H9 (cell line): ENCODE results near the gene CCDC88A. TPM values are rescaled to one million over a fixed set of nuclear protein-coding genes. Genes with fewer than 3 reads are reported as not detected.

Experiments used
- DNase-seq: peaks from one replicate; pipeline ENCODE4 v3.0.0-alpha.2; 2017
- H2AFZ ChIP-seq: one replicate; pipeline ENCODE4 v1.6.1; 2013; ENCODE audit warnings: mild to moderate bottlenecking, low read length, control low read depth, moderate library complexity
- H2AK5ac ChIP-seq: 2 replicates; pipeline ENCODE4 v1.6.1; 2013; ENCODE audit warnings: low read length, control low read depth, mixed read lengths; ENCODE audit not compliant: insufficient read length
- H2BK120ac ChIP-seq: one replicate; pipeline ENCODE4 v1.6.1; 2013; ENCODE audit warnings: low read depth, mild to moderate bottlenecking, low read length, control low read depth, inconsistent platforms; ENCODE audit not compliant: poor library complexity, severe bottlenecking
- H2BK12ac ChIP-seq: 2 replicates; pipeline ENCODE4 v1.6.1; 2013; ENCODE audit warnings: low read length, control low read depth, mixed read lengths, low read depth; ENCODE audit not compliant: insufficient read length
- H2BK15ac ChIP-seq: 2 replicates; pipeline ENCODE4 v1.6.1; 2013; ENCODE audit warnings: low read depth, low read length, control low read depth
- H2BK20ac ChIP-seq: one replicate; pipeline ENCODE4 v1.6.1; 2013; ENCODE audit warnings: low read depth, mild to moderate bottlenecking, low read length, control low read depth, inconsistent platforms; ENCODE audit not compliant: poor library complexity, severe bottlenecking
- H2BK5ac ChIP-seq: 2 replicates; pipeline ENCODE4 v1.6.1; 2013; ENCODE audit warnings: low read length, control low read depth, mixed read lengths; ENCODE audit not compliant: insufficient read length
- H3K14ac ChIP-seq: 2 replicates; pipeline ENCODE4 v1.6.1; 2013; ENCODE audit warnings: low read length, control low read depth; ENCODE audit not compliant: insufficient read depth
- H3K18ac ChIP-seq: 2 replicates; pipeline ENCODE4 v1.6.1; 2013; ENCODE audit warnings: low read depth, mild to moderate bottlenecking, mixed read lengths, low read length, control low read depth; ENCODE audit not compliant: insufficient read length
- H3K23ac ChIP-seq: 2 replicates; pipeline ENCODE4 v1.6.1; 2013; ENCODE audit warnings: low read length, control low read depth, mixed read lengths, low read depth; ENCODE audit not compliant: insufficient read length
- H3K23me2 ChIP-seq: 2 replicates; pipeline ENCODE4 v1.6.1; 2013; ENCODE audit warnings: low read depth, mild to moderate bottlenecking, mixed read lengths, low read length, control low read depth; ENCODE audit not compliant: insufficient read length, poor library complexity, severe bottlenecking
- H3K27ac ChIP-seq: 2 replicates; pipeline ENCODE4 v1.5.1; 2013; ENCODE audit warnings: low read length, control low read depth, mixed read lengths, low read depth; ENCODE audit not compliant: insufficient read length
- H3K27me3 ChIP-seq: 2 replicates; pipeline ENCODE4 v1.6.1; 2013; ENCODE audit warnings: low read length, control low read depth, inconsistent platforms; ENCODE audit not compliant: insufficient read depth
- H3K4ac ChIP-seq: 2 replicates; pipeline ENCODE4 v1.6.1; 2013; ENCODE audit warnings: low read depth, mild to moderate bottlenecking, control low read depth, inconsistent platforms, low read length, moderate library complexity
- H3K4me1 ChIP-seq: 2 replicates; pipeline ENCODE4 v1.6.1; 2013; ENCODE audit warnings: low read length, control low read depth, inconsistent platforms; ENCODE audit not compliant: insufficient read depth
- H3K4me2 ChIP-seq: 2 replicates; pipeline ENCODE4 v1.6.1; 2013; ENCODE audit warnings: low read length, control low read depth, mixed read lengths; ENCODE audit not compliant: insufficient read length, insufficient read depth
- H3K56ac ChIP-seq: 2 replicates; pipeline ENCODE4 v1.6.1; 2013; ENCODE audit warnings: low read depth, mild to moderate bottlenecking, mixed read lengths, low read length, control low read depth; ENCODE audit not compliant: insufficient read length
- H3K79me1 ChIP-seq: 2 replicates; pipeline ENCODE4 v1.6.1; 2013; ENCODE audit warnings: low read depth, mild to moderate bottlenecking, moderate library complexity, low read length, control low read depth, inconsistent platforms; ENCODE audit not compliant: insufficient read depth, poor library complexity, severe bottlenecking
- H3K79me2 ChIP-seq: 2 replicates; pipeline ENCODE4 v1.6.1; 2013; ENCODE audit warnings: low read length, control low read depth, inconsistent platforms; ENCODE audit not compliant: insufficient read depth
- H3K9ac ChIP-seq: 2 replicates; pipeline ENCODE4 v1.6.1; 2013; ENCODE audit warnings: low read length, control low read depth, mixed read lengths; ENCODE audit not compliant: insufficient read length; ENCODE audit errors: extremely low read depth
- H3K9me3 ChIP-seq: one replicate; pipeline ENCODE4 v1.6.1; 2013; ENCODE audit warnings: low read depth, low read length, inconsistent platforms; ENCODE audit not compliant: control insufficient read depth
- H3T11ph ChIP-seq: one replicate; pipeline ENCODE4 v1.6.1; 2013; ENCODE audit warnings: mild to moderate bottlenecking, low read length, control low read depth, inconsistent platforms
- H4K20me1 ChIP-seq: one replicate; pipeline ENCODE4 v1.6.1; 2013; ENCODE audit not compliant: control insufficient read depth, insufficient read length, insufficient read depth
- H4K5ac ChIP-seq: 2 replicates; pipeline ENCODE4 v1.6.1; 2013; ENCODE audit warnings: low read depth, mild to moderate bottlenecking, mixed read lengths, low read length, control low read depth; ENCODE audit not compliant: insufficient read length
- H4K8ac ChIP-seq: replicated peaks from 2 replicates; pipeline ENCODE4 v1.6.1; 2013; ENCODE audit warnings: low read length, control low read depth, mixed read lengths, low read depth; ENCODE audit not compliant: insufficient read length
- H4K91ac ChIP-seq: 2 replicates; pipeline ENCODE4 v1.6.1; 2013; ENCODE audit warnings: low read depth, mild to moderate bottlenecking, moderate library complexity, mixed read lengths, low read length, control low read depth; ENCODE audit not compliant: insufficient read length
- H3K27ac Mint-ChIP-seq, 3 experiments: 2 replicates in 2 of 3; 3 replicates in 1 of 3; pipeline ENCODE4 v1.8.0; 2020 to 2021; ENCODE audit warnings: mixed read lengths in 3 of 3, mild to moderate bottlenecking in 1 of 3, moderate library complexity in 1 of 3
- H3K27me3 Mint-ChIP-seq: 2 replicates; pipeline ENCODE4 v1.8.0; 2021; ENCODE audit warnings: low read depth, mild to moderate bottlenecking, moderate library complexity, mixed read lengths
- H3K36me3 Mint-ChIP-seq, 3 experiments: 2 replicates in 2 of 3; 3 replicates in 1 of 3; pipeline ENCODE4 v1.8.0; 2020 to 2021; ENCODE audit warnings: low read depth in 3 of 3, mixed read lengths in 3 of 3; ENCODE audit not compliant: insufficient read depth in 1 of 3
- H3K4me1 Mint-ChIP-seq, 2 experiments: 2 replicates each; pipeline ENCODE4 v1.8.0; 2020; ENCODE audit warnings: mixed read lengths in 2 of 2
- H3K4me3 Mint-ChIP-seq, 2 experiments: 2 replicates in 1 of 2; 3 replicates in 1 of 2; pipeline ENCODE4 v1.8.0; 2020 to 2021; ENCODE audit warnings: mild to moderate bottlenecking in 2 of 2, mixed read lengths in 2 of 2, moderate library complexity in 1 of 2
- H3K9me3 Mint-ChIP-seq, 2 experiments: 2 replicates in 1 of 2; 3 replicates in 1 of 2; pipeline ENCODE4 v1.8.0; 2020; ENCODE audit warnings: mild to moderate bottlenecking in 2 of 2, mixed read lengths in 2 of 2, moderate library complexity in 1 of 2
- WGBS: extraction: QIAGEN DNeasy Blood & Tissue Kit; methylation state at CpG from one replicate; pipeline ENCODE4 v1.1.7; 2013; ENCODE audit warnings: missing lambda C conversion rate, low lambda C conversion rate, mixed read lengths; ENCODE audit not compliant: insufficient read length; ENCODE audit errors: extremely low coverage; 5-methylcytosine and 5-hydroxymethylcytosine counted together
- total RNA-seq: library from RNA; stranded (reverse); gene quantifications from 2 replicates; pipeline ENCODE4 v1.2.1, GENCODE V29; 2021
- TF ChIP-seq, protein P1 (sequence below): fragments of 200-600 bp; sonication (generic); conservative IDR thresholded peaks from 3 replicates; pipeline ENCODE4 v1.8.0; 2021; ENCODE audit warnings: antibody characterized with exemption, mild to moderate bottlenecking

CCDC88A gene
- total RNA-seq, 1 experiment from 2014 or later: 91.8 TPM

GRCh38 chr2:55247025-55247424 lies 172.6 kb downstream of the CCDC88A start:
- Histone ChIP-seq H3K79me1 (no peaks in the 10 kb centered on the region), H2BK5ac (no peak overlapping the region), H2BK20ac (no peak overlapping the region), H3K27me3 (no peaks in the 10 kb centered on the region), H4K20me1 (no peaks in the 10 kb centered on the region), H3K4me2 (no peak overlapping the region), H2BK15ac (no peak overlapping the region), H3K27ac (no peak overlapping the region), H3K4me1 (no peaks in the 10 kb centered on the region), H2BK120ac (no peak overlapping the region), H4K91ac (no peak overlapping the region), H2AK5ac (no peak overlapping the region), H3K9me3 (no peaks in the 10 kb centered on the region), H3K79me2 (no peaks in the 10 kb centered on the region), H3K56ac (no peak overlapping the region), H3K18ac (no peak overlapping the region), H3K23me2 (no peaks in the 10 kb centered on the region), H2AFZ (no peak overlapping the region), H2BK12ac (no peak overlapping the region), H3K4ac (no peak overlapping the region), H4K5ac (no peak overlapping the region), H3K23ac (no peak overlapping the region), H3T11ph (no peak overlapping the region), H3K9ac (no peak overlapping the region), H4K8ac (no peak overlapping the region), H3K14ac (no peak overlapping the region)
- Mint-ChIP-seq H3K27me3 (no peaks in the 10 kb centered on the region), H3K36me3 (peaks cover 5 to 66% (median 29%) of the 10 kb centered on the region in 3 experiments; a peak in 6 of 7 replicates), H3K4me3 (no peak overlapping the region), H3K9me3 (no peaks in the 10 kb centered on the region), H3K27ac (no peak overlapping the region; a peak in 1 of 7 replicates), H3K4me1 (no peaks in the 10 kb centered on the region)
- no CpG with 5 or more reads among the region's 5 CpGs for whole genome bisulfite sequencing
- DNase-seq: no peak
- TF ChIP-seq, protein P1, sequence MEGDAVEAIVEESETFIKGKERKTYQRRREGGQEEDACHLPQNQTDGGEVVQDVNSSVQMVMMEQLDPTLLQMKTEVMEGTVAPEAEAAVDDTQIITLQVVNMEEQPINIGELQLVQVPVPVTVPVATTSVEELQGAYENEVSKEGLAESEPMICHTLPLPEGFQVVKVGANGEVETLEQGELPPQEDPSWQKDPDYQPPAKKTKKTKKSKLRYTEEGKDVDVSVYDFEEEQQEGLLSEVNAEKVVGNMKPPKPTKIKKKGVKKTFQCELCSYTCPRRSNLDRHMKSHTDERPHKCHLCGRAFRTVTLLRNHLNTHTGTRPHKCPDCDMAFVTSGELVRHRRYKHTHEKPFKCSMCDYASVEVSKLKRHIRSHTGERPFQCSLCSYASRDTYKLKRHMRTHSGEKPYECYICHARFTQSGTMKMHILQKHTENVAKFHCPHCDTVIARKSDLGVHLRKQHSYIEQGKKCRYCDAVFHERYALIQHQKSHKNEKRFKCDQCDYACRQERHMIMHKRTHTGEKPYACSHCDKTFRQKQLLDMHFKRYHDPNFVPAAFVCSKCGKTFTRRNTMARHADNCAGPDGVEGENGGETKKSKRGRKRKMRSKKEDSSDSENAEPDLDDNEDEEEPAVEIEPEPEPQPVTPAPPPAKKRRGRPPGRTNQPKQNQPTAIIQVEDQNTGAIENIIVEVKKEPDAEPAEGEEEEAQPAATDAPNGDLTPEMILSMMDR: no peak
